PC-9 (cell line): ENCODE data around the gene MXD4.

ENCODE experiments used
- EZH2 ChIP-seq: fragments of 200-600 bp; sonication (generic); IDR thresholded peaks from 2 replicates; pipeline ENCODE4 v1.8.0; 2017; ENCODE audit warnings: antibody characterized with exemption, low read depth
- TF ChIP-seq, protein P1 (sequence below): fragments of 200-600 bp; sonication (generic); conservative IDR thresholded peaks from 2 replicates; pipeline ENCODE4 v1.6.1; 2017; ENCODE audit warnings: mixed run types, antibody characterized with exemption, mild to moderate bottlenecking, moderate library complexity

DNA sequence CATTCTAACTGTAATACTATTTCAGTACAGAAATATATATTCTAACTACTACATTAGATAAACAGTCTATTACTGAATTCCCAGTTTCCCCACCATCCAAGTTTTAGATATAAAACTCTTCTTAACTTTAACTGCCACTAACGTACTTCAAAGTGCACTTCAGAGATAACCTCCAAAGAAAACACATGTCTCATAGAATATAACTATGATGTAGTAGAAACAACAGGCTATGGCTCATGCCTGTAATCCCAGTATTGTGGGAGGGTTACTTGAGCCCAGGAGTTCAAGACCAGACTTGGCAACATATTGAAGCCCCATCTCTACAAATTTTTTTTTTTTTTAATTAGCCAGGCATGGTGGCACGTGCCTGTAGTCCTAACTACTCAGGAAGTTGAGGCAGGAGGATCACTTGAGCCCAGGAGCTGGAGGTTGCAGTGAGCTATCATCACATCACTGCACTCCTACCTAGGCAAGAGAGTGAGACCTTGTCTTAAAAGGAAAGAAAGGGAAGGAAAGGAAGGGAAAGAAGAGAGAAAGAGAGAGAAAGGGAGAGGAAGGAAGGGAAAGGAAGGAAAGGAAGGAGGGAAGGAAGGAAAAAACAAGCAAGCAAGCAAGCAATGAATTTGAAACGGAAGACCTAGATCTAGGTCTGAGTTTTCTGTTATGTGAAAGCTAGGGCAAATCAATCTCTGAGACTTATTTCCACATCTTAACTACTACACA, 24.8 kb downstream of the MXD4 start:
- no peak for TF ChIP-seq EZH2
- TF ChIP-seq, protein P1, sequence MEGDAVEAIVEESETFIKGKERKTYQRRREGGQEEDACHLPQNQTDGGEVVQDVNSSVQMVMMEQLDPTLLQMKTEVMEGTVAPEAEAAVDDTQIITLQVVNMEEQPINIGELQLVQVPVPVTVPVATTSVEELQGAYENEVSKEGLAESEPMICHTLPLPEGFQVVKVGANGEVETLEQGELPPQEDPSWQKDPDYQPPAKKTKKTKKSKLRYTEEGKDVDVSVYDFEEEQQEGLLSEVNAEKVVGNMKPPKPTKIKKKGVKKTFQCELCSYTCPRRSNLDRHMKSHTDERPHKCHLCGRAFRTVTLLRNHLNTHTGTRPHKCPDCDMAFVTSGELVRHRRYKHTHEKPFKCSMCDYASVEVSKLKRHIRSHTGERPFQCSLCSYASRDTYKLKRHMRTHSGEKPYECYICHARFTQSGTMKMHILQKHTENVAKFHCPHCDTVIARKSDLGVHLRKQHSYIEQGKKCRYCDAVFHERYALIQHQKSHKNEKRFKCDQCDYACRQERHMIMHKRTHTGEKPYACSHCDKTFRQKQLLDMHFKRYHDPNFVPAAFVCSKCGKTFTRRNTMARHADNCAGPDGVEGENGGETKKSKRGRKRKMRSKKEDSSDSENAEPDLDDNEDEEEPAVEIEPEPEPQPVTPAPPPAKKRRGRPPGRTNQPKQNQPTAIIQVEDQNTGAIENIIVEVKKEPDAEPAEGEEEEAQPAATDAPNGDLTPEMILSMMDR, result no peak
